ENCODE measurements around the gene NOB1. TPM values are rescaled to one million over a fixed set of nuclear protein-coding genes. Genes with fewer than 3 reads are reported as not detected.

NOB1 gene
- total RNA-seq, 1 experiment from 2014 or later: 101 TPM

GRCh38 chr16:69763599-69763942, 8.8 kb upstream of the NOB1 start:
- no peak overlapping the region for H4K5ac ChIP-seq (ENCODE audit: insufficient read length, low read depth, low read length)
- no peak overlapping the region for H2BK15ac ChIP-seq (ENCODE audit: low read depth, low read length)
- H3K4ac ChIP-seq (ENCODE audit: low read depth, low read length): no peak overlapping the region
- no peak overlapping the region for H2BK20ac ChIP-seq (ENCODE audit: low read depth, low read length, poor library complexity, severe bottlenecking)
- no peak overlapping the region for H3T11ph ChIP-seq (ENCODE audit: low read length)
- no peaks in the 10 kb centered on the region for H3K9me3 ChIP-seq (ENCODE audit: control insufficient read depth, low read depth, low read length)
- no peak overlapping the region for H3K23ac ChIP-seq (ENCODE audit: insufficient read length, low read depth, low read length)
- Mint-ChIP-seq H3K36me3 (ENCODE audit: insufficient read depth in 1 of 3, low read depth in 3 of 3) (peaks cover 0 to 2% (median 2%) of the 10 kb centered on the region in 3 experiments; a peak in 4 of 7 replicates), H3K4me1 (peaks cover 6 to 7% of the 10 kb centered on the region in 2 experiments), H3K4me3 (peak overlapping the region; percentile 95 to 98; a peak in 4 of 5 replicates), H3K27ac (no peak overlapping the region), H3K9me3 (peaks cover 0 to 3% of the 10 kb centered on the region in 2 experiments; a peak in 2 of 5 replicates), H3K27me3 (ENCODE audit: low read depth) (no peaks in the 10 kb centered on the region)
- H3K9ac ChIP-seq (ENCODE audit: extremely low read depth, insufficient read length, low read length): no peak overlapping the region
- peaks cover 4% of the 10 kb centered on the region for H3K23me2 ChIP-seq (ENCODE audit: insufficient read length, low read depth, low read length, poor library complexity, severe bottlenecking)
- no peaks in the 10 kb centered on the region for H3K4me1 ChIP-seq (ENCODE audit: insufficient read depth, low read length)
- H4K91ac ChIP-seq (ENCODE audit: insufficient read length, low read depth, low read length): no peak overlapping the region
- H2BK120ac ChIP-seq (ENCODE audit: low read depth, low read length, poor library complexity, severe bottlenecking): no peak overlapping the region
- peaks cover 10% of the 10 kb centered on the region; the same call in 1 of the 2 replicates for H3K79me2 ChIP-seq (ENCODE audit: insufficient read depth, low read length)
- no peak overlapping the region for H3K14ac ChIP-seq (ENCODE audit: insufficient read depth, low read length)
- H3K18ac ChIP-seq (ENCODE audit: insufficient read length, low read depth, low read length): no peak overlapping the region
- no peaks in the 10 kb centered on the region for H3K79me1 ChIP-seq (ENCODE audit: insufficient read depth, low read depth, low read length, poor library complexity, severe bottlenecking)
- no peak overlapping the region for H4K8ac ChIP-seq (replicated peaks; ENCODE audit: insufficient read length, low read depth, low read length)
- H2BK12ac ChIP-seq (ENCODE audit: insufficient read length, low read depth, low read length): no peak overlapping the region
- H2BK5ac ChIP-seq (ENCODE audit: insufficient read length, low read length): no peak overlapping the region
- DNase-seq: no peak
- TF ChIP-seq, protein P1, sequence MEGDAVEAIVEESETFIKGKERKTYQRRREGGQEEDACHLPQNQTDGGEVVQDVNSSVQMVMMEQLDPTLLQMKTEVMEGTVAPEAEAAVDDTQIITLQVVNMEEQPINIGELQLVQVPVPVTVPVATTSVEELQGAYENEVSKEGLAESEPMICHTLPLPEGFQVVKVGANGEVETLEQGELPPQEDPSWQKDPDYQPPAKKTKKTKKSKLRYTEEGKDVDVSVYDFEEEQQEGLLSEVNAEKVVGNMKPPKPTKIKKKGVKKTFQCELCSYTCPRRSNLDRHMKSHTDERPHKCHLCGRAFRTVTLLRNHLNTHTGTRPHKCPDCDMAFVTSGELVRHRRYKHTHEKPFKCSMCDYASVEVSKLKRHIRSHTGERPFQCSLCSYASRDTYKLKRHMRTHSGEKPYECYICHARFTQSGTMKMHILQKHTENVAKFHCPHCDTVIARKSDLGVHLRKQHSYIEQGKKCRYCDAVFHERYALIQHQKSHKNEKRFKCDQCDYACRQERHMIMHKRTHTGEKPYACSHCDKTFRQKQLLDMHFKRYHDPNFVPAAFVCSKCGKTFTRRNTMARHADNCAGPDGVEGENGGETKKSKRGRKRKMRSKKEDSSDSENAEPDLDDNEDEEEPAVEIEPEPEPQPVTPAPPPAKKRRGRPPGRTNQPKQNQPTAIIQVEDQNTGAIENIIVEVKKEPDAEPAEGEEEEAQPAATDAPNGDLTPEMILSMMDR (conservative IDR thresholded peaks at IDR 0.05): no peak
- WGBS (ENCODE audit: extremely low coverage, insufficient read length, low lambda C conversion rate): no CpG with 5 or more reads among the region's 5 CpGs
- H3K56ac ChIP-seq (ENCODE audit: insufficient read length, low read depth, low read length): no peak overlapping the region
- no peaks in the 10 kb centered on the region for H4K20me1 ChIP-seq (ENCODE audit: control insufficient read depth, insufficient read depth, insufficient read length)
- no peaks in the 10 kb centered on the region for H3K27me3 ChIP-seq (ENCODE audit: insufficient read depth, low read length)
- no peak overlapping the region for H2AFZ ChIP-seq (ENCODE audit: low read length)
- no peak overlapping the region for H2AK5ac ChIP-seq (ENCODE audit: insufficient read length, low read length)
- no peak overlapping the region for H3K4me2 ChIP-seq (ENCODE audit: insufficient read depth, insufficient read length, low read length)
- H3K27ac ChIP-seq (ENCODE audit: insufficient read length, low read depth, low read length): no peak overlapping the region

Data from H9 (cell line).